GM13976 (cell line): ENCODE measurements around the gene METTL26.

Source experiments
- DNase-seq: peaks from one replicate; pipeline ENCODE4 v3.0.0; 2012; ENCODE audit warnings: low spot score
- in situ Hi-C: fragments of 300-500 bp; cut with MboI; formaldehyde crosslinking; loops from one replicate; pipeline ENCODE4 v1.12.0; 2022; ENCODE audit warnings: low sequenced_read_pairs, mixed read lengths, inconsistent platforms; ENCODE audit not compliant: unreplicated experiment
- TF ChIP-seq, protein P1 (sequence below): IDR thresholded peaks from 2 replicates; pipeline ENCODE4 v1.5.1; 2012; ENCODE audit warnings: borderline replicate concordance, mild to moderate bottlenecking; ENCODE audit not compliant: insufficient read depth; ENCODE audit errors: extremely low read depth, missing control alignments, control extremely low read depth

The METTL26 gene

DNA sequence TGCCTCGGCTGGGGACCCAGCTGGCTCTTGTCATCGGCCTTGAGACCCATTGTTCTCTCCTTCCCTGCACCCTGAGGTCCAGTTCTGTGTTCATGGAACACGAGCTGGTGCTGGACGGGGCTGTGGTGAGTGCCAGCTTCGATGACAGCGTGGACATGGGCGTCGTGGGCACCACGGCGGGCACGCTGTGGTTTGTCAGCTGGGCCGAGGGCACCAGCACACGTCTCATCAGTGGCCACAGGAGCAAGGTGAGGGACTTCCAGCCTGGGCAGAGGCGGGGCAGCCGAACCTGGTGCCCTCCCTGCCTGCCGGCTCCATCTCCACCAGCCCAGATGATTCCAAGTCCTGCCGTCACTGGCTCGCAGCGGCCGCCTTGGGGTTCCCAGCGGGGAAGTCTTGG lies 26.5 kb upstream of the METTL26 start:
- no peak for DNase-seq
- TF ChIP-seq, protein P1, sequence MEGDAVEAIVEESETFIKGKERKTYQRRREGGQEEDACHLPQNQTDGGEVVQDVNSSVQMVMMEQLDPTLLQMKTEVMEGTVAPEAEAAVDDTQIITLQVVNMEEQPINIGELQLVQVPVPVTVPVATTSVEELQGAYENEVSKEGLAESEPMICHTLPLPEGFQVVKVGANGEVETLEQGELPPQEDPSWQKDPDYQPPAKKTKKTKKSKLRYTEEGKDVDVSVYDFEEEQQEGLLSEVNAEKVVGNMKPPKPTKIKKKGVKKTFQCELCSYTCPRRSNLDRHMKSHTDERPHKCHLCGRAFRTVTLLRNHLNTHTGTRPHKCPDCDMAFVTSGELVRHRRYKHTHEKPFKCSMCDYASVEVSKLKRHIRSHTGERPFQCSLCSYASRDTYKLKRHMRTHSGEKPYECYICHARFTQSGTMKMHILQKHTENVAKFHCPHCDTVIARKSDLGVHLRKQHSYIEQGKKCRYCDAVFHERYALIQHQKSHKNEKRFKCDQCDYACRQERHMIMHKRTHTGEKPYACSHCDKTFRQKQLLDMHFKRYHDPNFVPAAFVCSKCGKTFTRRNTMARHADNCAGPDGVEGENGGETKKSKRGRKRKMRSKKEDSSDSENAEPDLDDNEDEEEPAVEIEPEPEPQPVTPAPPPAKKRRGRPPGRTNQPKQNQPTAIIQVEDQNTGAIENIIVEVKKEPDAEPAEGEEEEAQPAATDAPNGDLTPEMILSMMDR = no peak
- in situ Hi-C loops = no loop called here

DNA sequence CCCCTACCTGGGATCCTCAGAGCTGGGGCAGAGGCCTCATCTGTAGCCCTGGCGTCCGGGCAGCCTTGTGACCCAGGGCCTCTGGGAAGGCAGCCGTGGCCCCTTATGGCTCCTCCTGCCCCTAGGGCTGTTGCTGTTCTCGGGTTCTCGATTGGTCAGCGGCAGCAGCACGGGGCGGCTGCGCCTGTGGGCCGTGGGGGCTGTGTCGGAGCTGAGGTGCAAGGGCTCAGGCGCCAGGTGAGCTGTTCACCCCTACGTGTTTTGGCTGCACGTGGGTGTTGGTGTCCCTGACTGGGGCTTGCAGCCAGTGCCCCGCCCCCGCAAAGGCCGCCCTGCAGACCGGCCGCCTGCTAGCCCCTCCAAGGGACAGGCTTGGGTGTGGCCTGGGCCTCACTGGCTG lies 26.0 kb upstream of the METTL26 start:
- DNase-seq = no peak
- TF ChIP-seq, protein P1 = no peak
- in situ Hi-C loops = no loop called here

DNA sequence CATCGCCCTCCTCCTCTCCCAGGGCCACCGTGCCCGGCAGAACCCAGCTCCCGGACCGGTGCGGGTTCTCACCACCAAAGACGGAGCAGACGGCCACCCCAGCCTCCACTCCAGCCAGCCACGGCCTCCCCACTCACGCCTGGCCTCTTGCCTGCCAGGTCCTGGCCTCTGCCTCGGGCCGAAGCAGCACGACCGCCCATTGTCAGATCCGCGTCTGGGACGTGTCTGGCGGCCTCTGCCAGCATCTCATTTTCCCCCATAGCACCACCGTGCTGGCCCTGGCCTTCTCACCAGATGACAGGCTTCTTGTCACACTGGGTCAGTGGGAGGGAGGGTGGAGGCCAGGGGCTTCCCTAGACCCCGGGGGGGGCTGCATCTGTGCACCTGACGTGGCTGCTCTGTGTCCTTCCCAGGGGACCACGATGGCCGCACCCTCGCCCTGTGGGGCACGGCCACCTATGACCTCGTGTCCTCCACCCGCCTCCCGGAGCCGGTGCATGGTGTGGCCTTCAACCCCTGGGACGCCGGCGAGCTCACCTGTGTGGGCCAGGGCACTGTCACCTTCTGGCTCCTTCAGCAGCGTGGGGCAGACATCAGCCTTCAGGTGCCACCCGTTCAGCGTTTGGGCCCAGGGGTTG lies 25.2 kb upstream of the METTL26 start:
- TF ChIP-seq, protein P1 = no peak
- DNase-seq = no peak
- in situ Hi-C loops = no loop called here

DNA sequence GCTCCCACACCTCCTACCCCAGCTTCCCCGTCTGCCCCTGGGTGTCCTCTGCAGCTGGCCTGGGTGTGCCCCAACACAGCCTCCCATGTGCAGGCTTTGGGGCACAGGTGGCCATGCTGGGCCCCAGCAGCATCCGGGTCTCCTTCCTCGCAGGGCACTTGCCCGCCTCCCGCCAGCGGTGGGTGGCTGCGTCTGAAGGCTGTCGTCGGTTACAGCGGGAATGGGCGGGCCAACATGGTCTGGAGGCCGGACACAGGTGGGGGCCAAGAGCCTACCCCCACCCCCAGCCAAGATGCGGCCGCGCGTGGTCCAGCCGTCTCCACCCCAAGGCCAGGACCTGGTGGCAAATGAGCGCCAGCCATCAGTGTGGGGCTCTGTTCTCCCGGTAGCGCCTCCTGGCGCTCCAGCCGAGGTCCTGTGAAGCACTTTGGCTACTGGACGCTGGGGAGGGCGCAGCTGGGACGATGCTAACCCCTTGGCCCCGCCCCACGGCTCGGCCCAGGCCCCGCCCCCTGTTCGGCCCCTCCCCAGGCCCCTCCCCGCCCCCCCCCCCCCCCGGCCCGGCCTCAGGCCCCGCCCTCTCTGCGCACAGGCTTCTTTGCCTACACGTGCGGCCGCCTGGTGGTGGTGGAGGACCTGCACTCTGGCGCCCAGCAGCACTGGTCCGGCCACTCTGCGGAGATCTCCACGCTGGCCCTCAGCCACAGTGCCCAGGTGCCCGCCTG lies 24.5 kb upstream of the METTL26 start:
- DNase-seq = peak; percentile 96
- TF ChIP-seq, protein P1 = peak; percentile 67
- in situ Hi-C loops = no loop called here

DNA sequence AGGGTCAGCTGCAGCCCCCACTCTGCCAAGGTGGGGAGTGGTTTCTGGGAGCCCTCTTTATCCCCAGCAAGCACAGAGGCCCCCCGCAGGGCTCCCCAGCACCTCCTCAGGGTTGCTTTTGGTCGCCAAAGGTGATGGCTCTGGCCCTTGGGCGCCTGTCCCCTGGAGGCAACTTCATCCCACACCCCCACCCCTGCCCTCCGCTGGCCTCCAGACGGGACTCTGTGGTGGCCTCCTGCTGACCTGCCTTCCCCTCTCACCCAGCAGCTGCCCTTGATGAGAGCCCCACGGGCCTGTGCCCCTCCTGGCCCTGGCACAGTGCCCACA lies 24.0 kb upstream of the METTL26 start:
- in situ Hi-C loops = no loop called here
- TF ChIP-seq, protein P1 = no peak
- DNase-seq = no peak

DNA sequence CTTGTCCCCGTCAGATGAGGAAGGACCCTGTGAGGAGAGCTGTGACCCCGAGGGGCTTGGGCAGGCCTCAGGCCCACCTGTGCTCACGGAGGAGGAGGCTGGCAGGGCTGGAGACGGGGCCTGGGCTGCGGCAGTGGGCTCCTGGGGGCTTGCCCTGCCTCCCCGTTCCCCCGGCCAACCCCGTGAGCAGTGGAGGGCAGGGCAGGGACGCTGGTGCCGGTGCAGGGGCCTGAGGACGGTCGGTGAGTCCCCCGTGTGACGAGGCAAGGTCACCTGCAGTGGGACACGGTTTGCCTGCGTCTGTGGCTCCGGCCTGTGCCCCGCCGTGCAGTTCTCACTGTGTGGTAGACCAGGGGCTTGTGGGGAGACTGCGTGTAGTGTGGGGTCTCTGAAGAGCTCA lies 23.5 kb upstream of the METTL26 start:
- TF ChIP-seq, protein P1 = no peak
- in situ Hi-C loops = no loop called here
- no peak for DNase-seq
